Subcutaneous adipose tissue (tissue), 4 donors: ENCODE measurements around the gene GPC3. TPM values are rescaled to one million over a fixed set of nuclear protein-coding genes. Genes with fewer than 3 reads are reported as not detected.

ENCODE experiments used
- total RNA-seq, 4 donors: library from RNA; depleted of rRNA; stranded (reverse); fragments of >200 nt; gene quantifications; one replicate each; pipeline ENCODE4 v1.1.0, GENCODE V29; 2016
- TF ChIP-seq, protein P1 (sequence below): fragments of 450-650 bp; IDR thresholded peaks from one replicate; pipeline ENCODE4 v1.5.1; 2016; ENCODE audit warnings: low read depth, mild to moderate bottlenecking, control low read depth, antibody characterized with exemption, moderate library complexity

GPC3 gene
- total RNA-seq, 4 donors from 2014 or later = 61.8 to 142 (median 84.5) TPM

DNA sequence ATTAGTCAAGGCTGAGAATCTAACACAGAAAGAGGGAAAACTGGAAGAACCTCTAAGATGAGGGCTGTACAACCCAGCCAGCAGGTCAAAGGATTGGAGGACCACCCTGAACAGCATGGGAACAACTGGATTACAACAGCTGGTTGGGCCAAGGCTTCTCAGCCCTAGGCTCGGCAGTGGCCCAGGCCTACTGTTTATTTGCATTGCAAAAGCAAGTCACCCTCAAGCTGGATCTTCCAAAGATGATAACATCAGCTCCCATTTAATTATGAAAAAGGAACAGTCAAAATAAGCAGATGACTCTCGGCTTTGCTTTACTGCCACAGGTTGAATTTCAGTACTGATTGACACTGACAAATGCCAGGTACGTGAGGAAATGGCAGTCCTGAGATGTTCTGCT, 61.8 kb downstream of the GPC3 start:
- TF ChIP-seq, protein P1, sequence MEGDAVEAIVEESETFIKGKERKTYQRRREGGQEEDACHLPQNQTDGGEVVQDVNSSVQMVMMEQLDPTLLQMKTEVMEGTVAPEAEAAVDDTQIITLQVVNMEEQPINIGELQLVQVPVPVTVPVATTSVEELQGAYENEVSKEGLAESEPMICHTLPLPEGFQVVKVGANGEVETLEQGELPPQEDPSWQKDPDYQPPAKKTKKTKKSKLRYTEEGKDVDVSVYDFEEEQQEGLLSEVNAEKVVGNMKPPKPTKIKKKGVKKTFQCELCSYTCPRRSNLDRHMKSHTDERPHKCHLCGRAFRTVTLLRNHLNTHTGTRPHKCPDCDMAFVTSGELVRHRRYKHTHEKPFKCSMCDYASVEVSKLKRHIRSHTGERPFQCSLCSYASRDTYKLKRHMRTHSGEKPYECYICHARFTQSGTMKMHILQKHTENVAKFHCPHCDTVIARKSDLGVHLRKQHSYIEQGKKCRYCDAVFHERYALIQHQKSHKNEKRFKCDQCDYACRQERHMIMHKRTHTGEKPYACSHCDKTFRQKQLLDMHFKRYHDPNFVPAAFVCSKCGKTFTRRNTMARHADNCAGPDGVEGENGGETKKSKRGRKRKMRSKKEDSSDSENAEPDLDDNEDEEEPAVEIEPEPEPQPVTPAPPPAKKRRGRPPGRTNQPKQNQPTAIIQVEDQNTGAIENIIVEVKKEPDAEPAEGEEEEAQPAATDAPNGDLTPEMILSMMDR = no peak

DNA sequence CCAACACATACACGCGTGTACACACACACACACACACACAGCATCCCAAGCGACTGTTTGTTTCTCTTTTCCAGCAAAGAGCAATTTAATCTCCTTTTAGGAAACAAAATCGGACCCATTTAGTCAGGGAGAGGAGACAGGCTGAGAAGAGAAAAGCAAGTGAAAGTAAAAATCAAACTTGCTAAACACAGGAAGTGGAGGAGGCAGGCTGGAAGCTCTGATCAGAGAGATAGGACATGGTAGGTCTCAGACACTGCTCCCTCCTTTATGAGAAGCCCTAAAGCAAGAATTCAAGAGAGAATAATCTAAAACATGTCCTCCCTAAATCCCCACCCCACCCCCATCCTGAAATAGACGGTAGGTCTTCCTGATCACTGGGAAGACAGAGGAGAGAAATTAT, 62.3 kb downstream of the GPC3 start:
- TF ChIP-seq, protein P1 = no peak

DNA sequence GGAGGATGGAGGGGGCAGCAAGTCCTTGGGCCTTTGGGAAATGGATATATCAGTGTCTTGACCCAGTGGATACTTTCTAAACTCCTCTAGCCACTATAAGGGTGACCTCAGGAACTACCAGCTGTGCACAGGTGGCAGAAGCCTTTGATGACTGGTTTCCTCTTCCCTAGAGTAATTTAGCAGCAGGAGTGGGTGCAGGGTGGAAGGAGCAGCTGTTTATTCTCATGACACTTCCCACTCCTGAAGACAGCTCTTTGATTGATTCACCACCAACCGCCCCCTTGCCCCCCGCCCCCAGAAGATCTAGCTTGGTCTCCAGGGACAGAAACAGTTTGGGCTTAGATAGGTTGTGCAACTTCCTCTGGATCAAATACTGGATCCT, 63.0 kb downstream of the GPC3 start:
- TF ChIP-seq, protein P1 = no peak

DNA sequence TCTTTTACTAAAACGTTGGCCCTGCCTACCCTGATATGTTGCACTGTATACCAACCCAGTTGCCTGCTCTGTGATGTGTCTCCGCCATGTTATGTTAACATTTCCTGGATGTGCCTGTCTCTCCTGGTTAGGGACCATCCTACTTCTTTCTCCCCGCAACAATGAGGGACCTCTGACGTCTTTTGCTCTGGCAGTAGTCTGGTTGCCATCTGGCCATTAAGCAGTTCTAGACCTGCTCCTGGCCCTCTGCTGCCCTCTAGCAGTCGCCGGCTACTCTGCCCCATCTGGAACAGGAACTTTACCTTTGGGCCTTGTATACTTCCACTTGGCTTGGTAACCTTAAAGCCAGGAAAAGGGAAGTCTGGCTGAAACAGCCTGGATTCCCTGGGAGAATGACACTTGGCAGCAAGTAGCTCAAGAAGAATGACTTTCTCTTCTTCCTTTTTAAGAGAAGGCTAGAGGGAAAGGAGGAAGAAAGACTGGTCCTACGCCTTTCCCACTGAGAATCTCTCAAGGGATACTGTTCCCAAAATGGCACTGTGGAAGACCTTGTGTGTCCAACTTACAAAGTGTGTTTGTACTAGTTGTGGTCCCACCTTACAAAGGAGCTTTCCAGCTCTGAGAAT, 63.5 kb downstream of the GPC3 start:
- TF ChIP-seq, protein P1 = no peak

DNA sequence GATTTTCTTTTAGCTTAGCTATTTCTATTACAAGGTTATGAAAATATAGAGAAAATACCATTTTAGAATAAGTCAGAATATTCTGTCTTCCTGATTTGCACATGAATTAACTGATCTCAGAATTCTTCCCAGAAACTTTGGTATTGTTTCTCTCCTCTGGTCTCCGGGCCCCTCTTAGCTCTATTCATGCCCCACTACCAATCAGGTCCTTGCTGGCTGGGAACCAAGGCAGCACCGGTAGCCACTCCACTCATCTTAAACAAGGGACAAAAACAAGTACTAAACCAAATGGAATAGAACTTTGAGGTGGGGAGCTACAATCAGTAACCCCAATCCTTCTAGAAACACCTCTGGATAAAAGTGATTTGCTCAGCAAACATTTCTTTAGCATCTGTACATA, 64.3 kb downstream of the GPC3 start:
- TF ChIP-seq, protein P1 = no peak

DNA sequence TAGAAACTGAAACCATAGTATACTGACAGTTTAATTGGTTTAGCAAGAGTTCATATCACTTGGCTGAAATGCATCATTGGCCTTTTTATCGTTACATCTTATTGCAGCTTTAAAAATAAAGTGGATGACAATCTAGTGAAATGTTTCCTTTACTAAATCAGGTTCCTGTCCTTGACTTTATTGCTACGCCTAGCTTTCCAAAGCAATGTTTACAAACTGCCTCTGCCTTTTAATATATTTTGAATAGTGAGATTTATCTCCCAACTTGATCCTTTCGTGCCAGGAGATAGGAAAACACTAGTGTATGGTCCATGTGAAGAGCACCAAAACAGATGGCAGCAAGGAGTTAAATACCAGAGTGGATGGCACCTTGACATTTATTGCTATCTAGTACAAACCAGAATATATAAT, 67.0 kb downstream of the GPC3 start:
- TF ChIP-seq, protein P1 = no peak

DNA sequence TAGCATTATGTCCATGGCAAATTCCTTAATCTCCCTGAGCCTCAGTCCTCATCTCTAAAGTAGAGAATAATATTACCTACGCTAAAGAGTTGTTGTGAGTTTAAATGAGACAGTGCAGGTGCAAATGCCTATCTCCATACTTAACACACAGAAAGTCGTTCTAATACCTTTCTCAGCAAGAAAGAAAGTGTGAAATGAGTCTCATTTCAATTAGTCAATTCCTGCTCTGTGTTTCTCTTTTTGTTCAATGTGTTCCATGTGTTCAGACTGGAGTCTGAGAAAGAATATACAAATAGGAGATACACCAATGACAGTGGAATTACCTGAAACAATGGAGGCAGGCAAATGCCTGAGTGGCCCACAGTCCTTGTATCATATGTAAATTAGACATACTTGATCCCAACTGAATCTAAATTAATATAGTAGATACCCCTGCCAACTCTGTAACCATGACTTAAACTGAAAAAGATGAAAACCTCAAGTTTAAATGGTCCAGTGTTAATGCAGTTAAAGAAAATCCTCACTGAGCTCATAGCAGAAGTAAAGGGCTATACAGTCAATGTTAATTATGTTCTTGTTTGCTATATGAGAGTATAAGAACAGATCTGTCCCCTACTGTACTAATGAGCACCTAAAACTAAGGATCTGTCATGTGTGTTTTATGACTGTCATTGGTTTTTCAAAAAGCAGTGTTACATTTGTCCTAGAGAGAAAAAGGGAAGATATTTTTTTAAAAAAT, 68.2 kb downstream of the GPC3 start:
- TF ChIP-seq, protein P1 = no peak
